ENCODE data around the gene PMPCA.

Gene PMPCA

DNA sequence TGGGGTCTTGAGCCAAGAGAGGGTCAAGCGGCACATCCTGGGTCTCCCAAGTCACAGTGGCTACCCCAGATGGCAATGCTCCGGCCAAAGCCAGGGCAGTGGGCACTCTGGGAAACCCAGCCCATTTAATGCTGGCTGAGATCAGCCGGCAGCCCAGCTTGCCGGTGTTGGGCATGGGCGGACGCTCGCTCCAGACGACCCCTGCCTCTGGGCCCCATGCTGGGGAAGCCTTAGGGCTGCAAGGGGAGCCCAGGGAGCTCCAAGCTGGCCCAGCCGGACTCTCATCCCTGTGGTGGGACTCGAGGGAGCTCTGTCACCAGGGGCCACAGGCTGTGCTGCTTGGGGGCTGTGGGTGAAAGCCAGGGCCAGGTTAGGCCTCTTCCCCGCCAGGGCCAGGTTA lies 31.1 kb upstream of the PMPCA start:
- DNase-seq (ENCODE audit: low read depth): no peak
- TF ChIP-seq, protein P1, sequence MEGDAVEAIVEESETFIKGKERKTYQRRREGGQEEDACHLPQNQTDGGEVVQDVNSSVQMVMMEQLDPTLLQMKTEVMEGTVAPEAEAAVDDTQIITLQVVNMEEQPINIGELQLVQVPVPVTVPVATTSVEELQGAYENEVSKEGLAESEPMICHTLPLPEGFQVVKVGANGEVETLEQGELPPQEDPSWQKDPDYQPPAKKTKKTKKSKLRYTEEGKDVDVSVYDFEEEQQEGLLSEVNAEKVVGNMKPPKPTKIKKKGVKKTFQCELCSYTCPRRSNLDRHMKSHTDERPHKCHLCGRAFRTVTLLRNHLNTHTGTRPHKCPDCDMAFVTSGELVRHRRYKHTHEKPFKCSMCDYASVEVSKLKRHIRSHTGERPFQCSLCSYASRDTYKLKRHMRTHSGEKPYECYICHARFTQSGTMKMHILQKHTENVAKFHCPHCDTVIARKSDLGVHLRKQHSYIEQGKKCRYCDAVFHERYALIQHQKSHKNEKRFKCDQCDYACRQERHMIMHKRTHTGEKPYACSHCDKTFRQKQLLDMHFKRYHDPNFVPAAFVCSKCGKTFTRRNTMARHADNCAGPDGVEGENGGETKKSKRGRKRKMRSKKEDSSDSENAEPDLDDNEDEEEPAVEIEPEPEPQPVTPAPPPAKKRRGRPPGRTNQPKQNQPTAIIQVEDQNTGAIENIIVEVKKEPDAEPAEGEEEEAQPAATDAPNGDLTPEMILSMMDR (conservative IDR thresholded peaks at IDR 0.05; ENCODE audit: low read depth, low read length): no peak
- no peak overlapping the region for H3K4me3 ChIP-seq (ENCODE audit: low read depth, low read length)

DNA sequence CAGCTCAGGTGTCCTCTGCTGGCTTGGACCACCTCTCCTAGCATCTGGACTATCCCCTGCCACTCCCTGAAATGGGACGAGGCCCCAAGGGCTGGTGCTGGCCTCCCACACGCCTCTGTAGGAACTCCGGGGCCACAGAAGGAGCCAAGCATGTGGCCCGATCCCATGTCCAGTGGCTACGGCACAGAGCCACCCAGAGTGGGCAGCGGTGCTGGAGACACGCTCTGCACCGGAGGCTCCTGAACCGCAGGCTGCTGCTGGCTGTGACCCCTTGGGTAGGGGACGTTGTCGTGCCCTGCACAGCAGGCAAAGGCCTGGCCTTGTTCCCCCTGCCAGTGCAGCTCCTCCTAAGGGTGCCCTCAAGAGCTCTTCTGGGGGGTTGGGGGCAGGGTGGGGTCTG lies 30.6 kb upstream of the PMPCA start:
- H3K4me3 ChIP-seq (ENCODE audit: low read depth, low read length): no peak overlapping the region
- TF ChIP-seq, protein P1 (conservative IDR thresholded peaks at IDR 0.05; ENCODE audit: low read depth, low read length): no peak
- DNase-seq (ENCODE audit: low read depth): no peak

DNA sequence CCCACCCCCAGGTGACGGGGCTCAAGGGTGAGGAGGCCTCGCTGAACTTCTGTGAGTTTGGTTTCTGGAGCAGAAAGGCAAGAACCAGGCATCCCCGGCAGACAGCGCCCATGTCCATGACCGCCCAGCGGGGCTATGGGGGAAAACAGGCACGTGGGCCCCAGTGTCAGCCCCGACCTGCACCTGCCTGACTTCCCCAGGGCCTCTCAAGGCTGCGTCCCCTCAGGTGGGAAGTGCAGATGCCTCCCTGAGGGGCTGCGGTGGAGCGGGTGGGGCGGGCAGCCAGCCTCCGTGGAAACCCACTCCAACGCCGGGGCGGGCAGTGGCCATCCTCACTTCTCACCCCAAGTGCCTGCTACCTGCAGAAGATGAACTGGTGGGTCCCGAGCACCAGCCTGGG lies 30.1 kb upstream of the PMPCA start:
- DNase-seq (ENCODE audit: low read depth): no peak
- no peak overlapping the region for H3K4me3 ChIP-seq (ENCODE audit: low read depth, low read length)
- TF ChIP-seq, protein P1 (conservative IDR thresholded peaks at IDR 0.05; ENCODE audit: low read depth, low read length): no peak

DNA sequence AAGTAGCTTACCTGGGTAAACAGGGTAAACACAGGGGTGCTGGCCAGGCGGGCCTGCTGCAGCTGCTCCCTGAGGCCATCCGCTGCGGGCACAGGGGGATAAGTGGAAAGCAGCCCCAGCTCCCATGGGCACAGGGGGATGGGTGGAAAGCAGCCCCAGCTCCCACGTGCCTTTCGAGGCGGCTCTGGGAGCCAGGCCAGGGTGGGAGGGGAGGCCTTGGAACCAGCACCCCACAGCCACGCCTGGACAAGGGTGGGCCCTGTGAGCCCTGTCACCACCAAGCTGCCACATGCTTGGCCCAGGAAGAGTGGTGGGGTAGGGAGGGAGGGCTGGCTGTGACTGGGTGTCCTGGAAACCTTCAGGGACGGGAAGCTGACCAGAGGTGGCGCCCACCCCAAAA lies 29.1 kb upstream of the PMPCA start:
- no peak for DNase-seq (ENCODE audit: low read depth)
- no peak overlapping the region for H3K4me3 ChIP-seq (ENCODE audit: low read depth, low read length)
- TF ChIP-seq, protein P1 (conservative IDR thresholded peaks at IDR 0.05; ENCODE audit: low read depth, low read length): no peak

GRCh38 chr9:136381966-136382513 lies 28.4 kb upstream of the PMPCA start:
- no peak for DNase-seq (ENCODE audit: low read depth)
- H3K4me3 ChIP-seq (ENCODE audit: low read depth, low read length): no peak overlapping the region
- TF ChIP-seq, protein P1 (conservative IDR thresholded peaks at IDR 0.05; ENCODE audit: low read depth, low read length): no peak

- TF ChIP-seq, protein P1 (conservative IDR thresholded peaks at IDR 0.05; ENCODE audit: low read depth, low read length): no peak
- DNase-seq (ENCODE audit: low read depth): no peak
Observed at GRCh38 chr9:136383436-136383835, 27.0 kb upstream of the PMPCA start.

GRCh38 chr9:136385015-136385414 lies 25.4 kb upstream of the PMPCA start:
- no peak for DNase-seq (ENCODE audit: low read depth)
- H3K4me3 ChIP-seq (ENCODE audit: low read depth, low read length): no peak overlapping the region

More at GRCh38 chr9:136383436-136383835, 27.0 kb upstream of the PMPCA start:
- H3K4me3 ChIP-seq (ENCODE audit: low read depth, low read length): no peak overlapping the region

More at GRCh38 chr9:136385015-136385414, 25.4 kb upstream of the PMPCA start:
- TF ChIP-seq, protein P1 (conservative IDR thresholded peaks at IDR 0.05; ENCODE audit: low read depth, low read length): no peak
